HG02870 (cell line): Measurements from ENCODE around the gene CFAP61.
"Not testable (repeated sequence)": the region's sequence is repeated elsewhere in the genome, so short reads cannot be mapped to it uniquely, and the experiment has no call there.

ENCODE experiments used
- ATAC-seq: cut with Tn5 transposase; IDR thresholded peaks from one replicate; pipeline ENCODE4 v1.9.1; 2021; ENCODE audit warnings: mild to moderate bottlenecking, moderate library complexity; ENCODE audit not compliant: unreplicated experiment

The CFAP61 gene

DNA sequence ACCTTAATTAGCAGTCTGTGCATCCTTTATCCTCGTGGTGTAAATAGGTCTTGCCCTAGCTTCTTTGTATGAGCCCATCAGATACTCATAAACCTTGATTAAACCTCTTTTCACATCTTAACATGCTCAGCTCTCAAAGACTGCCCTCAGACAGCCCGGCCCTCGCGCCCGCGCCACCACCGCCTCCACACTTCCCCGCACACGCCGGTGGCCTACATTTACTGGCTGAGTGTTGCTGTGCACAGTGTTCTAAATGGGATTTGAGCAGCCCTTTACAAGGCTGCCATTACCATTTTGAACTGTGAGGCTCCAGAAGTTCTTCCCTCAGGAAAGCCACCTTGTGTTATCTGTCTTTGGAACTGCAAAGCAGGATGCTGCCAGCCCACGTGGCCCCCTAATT, 252.6 kb downstream of the CFAP61 start:
- ATAC-seq, result no peak

DNA sequence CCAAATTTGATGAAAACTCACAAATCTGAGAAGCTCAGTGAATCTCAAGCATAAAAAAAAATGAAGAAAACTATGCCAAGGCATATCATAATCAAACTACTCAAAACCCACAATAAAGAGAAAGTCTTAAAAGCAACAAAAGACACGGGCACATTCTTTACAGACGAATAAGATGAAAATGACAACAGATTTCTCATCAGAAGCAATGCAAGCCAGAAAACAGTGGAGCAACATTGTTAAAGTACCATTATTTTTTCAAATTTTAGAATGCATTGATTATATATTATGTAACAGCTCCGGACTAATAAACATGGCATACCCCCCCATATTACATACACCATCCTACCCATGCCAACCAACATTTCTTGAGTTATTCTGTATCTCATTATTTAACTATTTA, 260.2 kb downstream of the CFAP61 start:
- ATAC-seq, result no peak

DNA sequence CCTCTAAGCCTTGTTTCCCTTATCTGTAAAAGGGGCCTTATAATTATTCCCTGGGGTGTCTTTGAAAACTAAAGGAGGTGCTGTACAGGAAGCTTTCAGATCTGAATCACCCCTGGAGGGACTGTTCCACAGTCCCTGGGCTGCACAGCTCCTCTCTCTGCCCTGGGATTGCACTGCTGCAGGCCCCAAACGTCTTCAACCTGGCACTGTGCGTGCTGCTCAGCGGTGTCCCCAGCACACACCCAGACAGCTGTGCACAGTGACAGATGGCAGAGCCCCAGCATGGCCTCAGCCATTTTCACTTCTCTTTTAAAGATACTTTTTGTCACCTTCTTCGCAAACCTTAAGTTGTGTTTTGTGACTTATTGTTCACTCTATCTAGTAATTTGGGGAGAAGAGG, 264.9 kb downstream of the CFAP61 start:
- ATAC-seq, result peak; percentile 89

DNA sequence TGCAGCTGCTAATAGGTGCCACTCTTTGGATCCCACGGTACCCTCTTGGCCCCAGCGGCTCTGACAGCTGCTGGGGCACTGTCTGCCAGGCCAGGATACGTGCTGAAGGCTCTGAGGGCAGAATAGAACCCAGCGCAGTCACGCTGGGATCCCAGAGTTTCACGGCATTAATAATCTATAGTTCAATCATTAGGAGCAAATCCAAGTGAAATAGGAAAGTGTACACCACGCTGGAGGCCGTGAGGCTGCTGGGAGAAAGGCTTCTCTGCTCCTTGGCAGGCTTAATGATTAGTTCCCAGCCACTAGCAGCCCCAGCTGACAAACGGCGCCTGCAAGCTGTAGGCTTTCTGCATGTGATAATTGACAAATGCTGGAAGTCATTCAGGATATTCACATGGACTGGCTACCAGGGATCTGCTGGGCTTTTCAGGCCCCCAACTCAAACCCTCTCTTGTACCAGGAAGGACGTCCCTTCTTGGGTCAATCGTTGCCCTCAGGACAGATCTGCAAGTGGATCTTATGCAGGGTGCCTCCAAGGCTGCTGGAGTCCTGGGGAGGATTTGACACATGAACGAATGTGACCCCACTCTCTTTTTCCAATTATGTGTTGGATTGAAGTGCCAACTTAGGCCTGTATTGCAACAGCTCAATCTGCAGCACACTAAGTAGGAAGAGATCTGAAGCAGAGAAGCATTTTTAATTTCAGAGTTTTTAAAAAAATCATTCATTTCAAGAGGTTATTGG, 265.5 kb downstream of the CFAP61 start:
- ATAC-seq, result peak; percentile 33

DNA sequence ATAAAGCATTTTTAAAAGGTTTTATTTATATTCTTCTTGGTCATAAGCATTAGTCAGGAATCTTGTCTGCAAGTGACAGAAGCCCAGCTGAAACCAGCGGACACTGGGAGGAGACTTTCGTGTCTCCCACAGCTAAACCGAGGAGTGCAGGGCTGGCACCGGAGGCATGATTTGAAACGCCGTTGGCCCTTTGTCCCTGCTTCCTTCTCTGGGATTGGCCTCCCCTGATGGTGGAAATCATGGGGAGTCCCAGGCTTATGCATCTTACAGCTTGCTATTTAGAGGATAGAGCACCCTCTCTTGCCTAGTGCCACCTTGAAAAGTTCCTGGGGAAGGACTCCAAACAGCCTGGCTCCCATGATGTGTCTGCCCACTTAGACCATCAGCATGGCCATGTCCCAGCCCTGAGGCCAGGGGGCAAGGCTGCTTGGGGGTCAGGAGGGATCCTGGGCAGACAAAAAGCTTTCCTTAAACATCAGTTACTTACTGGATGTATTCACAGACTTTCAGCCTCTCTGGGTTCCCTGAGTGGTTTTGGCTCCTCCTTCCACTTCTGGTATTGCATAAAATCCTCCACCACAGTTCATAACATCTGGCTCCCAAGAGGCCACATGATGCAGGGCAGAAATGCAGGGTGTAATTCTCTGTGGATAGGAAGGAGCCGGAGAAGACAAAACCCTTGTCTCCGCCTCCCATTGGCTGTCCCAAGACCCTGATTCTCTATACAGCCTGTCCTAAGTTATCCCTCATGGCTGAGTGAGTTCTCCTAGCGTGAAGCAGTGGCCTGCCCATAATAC, 266.2 kb downstream of the CFAP61 start:
- no peak for ATAC-seq

DNA sequence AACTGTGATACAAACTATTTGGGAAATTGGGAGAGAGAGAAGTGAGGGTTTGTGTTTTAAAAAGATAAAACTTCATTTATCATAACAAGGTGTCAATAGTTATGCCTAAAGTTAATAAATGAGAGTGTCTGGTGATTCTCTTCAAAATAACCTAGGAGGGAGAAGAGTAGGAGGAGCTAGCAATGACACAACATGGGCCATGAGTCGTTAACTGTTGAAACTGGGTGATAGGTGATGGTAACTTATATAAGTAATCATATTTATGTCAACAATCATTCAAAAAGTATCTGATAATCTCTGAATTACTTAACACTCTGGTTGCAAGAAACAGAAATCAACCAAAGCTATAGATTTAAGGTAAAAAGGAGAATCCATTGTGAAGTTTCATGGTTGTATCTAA, 268.8 kb downstream of the CFAP61 start:
- no peak for ATAC-seq

DNA sequence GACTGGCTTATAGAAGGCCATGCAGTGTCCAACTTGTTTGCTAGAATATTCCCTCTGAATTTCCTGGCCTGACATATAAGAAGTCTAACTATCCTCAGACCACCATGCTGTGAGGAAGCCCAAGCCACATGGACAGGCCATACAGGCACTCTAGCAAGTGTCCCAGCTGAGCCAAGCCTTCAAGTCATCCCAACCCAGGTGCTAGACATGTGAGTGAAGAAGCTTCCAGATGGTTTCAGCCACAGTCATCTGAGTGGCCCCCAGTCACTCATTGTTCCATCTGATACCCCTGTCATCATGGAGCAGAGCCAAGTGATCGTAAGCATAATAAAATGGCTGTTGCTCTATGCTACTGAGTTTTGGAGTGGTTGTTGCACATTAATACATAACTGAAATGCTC, 269.6 kb downstream of the CFAP61 start:
- ATAC-seq, result no peak

DNA sequence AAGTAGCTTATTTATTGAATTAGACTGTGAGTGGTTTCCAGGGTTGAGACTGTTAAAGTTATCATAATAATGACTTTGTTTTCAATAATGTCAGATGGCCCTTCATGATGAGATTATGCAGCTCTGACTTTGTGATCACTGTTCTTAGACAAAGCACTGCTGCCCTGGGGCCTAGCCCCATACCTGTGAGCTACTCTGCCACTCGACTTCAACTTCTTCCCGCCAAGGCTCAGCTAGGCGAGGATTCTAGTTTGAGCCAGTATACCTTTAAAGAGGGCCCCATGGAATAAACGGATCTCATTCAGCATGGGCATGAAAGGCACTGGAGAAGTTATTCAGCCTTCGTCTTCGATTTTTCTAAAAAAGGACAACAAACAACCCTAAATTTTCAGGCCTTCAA, 270.6 kb downstream of the CFAP61 start:
- no peak for ATAC-seq

DNA sequence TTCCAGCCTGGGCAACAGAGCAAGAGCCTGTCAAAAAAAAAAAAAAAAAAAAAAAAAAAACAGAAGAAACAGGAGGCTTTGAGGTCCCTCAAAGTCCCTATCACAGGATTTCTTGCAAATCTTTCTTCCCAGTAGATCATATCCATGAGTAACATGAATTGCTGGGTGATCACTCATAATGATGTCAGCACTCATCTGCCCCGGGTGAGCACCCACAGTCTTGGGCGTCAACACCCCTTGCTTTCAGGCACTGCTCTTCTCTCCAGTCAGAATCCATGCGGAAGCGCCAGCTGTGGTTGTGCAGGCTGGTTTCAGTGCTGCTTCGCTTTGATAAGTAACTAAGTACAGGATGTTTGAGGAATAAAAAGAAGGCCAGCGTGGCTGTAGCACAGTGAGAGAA, 275.4 kb downstream of the CFAP61 start:
- ATAC-seq, result no peak

DNA sequence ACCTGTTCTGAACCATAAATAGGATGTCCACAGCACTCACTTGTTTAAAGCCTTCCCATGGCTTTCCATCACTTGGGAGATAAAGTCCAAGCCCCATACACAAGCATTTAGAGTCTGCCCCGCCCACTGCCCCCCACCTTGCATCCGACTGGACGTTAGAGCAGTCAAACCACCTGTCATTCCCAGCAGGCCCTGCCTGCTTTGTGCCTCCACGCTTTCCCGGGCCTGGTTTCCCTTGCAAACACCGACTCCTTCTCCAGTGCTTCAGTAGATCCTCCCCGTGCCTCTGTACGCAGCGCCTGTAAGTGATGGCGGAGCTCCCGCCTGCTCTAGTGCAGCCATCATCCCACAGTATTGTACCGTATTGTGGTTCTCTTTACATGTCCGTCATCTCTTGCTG, 277.2 kb downstream of the CFAP61 start:
- no peak for ATAC-seq

DNA sequence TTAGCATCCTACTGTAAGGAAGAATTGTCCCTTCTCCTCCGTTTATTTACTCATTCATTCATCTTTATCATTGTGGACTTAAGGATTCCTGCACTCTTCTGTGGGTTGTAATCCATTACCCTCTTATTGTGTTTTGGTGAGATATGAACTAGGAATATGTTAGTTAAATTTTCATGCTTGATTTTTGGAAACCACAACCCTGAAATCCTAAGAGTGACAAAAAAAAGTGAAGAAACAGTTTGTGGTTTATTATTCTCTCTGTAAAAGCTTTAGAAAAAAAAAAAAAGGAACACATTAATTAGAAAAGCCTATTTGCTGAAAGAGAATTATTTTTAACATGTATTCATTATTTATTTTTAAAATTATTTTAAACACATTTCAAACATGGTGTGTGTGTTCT, 278.8 kb downstream of the CFAP61 start:
- no peak for ATAC-seq

DNA sequence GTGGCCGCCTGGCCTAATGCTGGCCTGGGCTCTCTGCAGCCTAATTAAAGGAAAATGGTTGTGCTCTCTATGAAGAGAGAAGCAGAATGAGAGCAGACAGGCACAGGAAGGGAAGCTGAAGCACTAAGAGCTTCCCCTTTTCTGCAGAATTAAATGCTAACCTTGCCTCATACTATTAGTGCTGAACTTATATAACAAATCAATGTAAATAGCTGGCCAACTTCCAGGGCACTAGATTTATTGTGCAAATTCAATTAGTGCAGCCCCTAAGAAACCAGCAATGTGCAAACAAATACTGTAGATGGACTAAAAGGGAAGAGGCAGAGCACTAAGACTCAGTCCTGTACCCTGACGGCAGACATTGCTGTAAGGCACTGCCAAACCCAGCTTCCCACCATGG, 279.5 kb downstream of the CFAP61 start:
- no peak for ATAC-seq

DNA sequence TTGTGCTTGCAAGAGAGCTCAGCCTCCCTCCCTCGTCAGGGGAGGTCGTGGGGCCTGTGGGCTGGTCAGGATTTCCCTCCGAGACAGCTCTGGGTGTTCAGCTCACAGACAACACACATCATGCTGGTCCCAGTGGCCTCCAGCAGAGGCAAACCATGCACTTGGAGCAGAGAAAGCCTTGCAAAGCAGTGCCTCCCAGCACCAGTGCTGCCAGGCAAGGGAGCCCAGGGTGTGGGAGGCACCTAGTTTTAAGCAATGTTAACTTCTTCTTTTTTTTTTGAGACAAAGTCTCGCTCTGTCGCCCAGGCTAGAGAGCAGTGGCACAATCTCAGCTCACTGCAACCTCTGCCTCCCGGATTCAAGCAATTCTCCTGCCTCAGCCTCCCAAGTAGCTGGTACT, 281.5 kb downstream of the CFAP61 start:
- no peak for ATAC-seq

DNA sequence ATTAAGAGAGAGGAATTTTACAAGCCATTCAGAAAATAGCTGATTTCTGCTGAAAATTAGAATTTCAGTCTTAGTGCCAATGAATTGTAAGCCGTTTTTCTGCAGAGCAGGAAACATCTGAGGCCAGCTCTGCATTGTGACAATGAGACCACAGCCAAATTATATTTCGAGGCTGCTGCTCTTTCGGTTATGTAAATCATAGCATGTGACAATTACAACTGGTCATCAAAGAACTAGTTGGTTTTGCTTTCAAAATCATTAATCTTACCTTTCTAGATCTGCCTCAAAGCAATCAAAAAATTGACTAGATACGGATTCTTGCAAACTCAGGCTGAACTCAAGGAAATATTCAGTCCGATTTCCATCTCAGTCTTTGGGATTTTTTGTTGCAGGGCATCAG, 282.2 kb downstream of the CFAP61 start:
- ATAC-seq, result peak; percentile 98

DNA sequence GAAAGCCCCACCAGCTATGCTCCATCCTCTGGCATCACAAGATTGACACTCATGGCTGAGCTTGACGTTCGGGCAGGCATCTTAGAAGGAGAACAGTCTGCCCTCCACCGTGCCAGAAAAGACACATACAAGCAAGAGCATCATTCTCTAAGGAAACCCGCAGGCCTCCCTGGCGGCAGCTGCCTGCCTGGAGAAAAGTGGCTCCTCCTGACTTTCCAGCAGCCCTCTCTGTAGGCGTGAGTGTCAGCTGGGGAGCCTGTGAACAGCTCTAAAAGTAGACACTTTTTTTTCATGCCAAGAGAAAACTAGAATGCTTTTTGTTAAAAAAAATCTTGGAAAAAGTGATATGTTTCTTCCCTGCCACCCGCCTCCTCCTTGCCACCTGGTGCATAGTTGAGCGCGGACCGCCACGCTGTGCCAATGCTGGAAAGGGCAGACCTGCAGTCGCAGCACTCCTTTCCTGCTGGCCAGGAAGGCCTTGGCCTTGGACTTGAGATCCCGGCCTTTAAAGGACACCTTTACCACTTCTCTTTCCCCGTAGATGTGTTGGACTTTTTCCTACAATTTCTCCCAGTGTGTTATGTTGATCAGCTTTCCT, 285.9 kb downstream of the CFAP61 start:
- no peak for ATAC-seq

DNA sequence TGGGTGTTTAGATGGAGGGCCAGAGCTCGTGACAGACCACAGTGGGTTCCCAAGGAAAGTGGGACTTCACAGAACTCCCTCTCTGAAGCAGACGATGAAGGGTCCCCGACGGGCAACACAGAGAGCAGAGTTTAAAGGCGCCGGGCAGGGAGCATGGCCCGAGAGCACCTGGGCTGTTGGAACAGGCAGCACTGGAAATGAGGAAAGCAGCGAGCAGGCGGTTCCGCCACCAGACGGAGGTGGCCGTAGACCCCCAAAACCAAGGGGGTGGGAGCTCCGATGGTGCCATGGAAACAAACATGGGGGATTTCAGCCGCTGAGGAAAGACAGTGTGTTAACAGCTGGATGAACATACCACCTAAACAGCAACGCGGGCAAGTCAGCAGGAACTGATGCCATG, 288.1 kb downstream of the CFAP61 start:
- ATAC-seq, result no peak

DNA sequence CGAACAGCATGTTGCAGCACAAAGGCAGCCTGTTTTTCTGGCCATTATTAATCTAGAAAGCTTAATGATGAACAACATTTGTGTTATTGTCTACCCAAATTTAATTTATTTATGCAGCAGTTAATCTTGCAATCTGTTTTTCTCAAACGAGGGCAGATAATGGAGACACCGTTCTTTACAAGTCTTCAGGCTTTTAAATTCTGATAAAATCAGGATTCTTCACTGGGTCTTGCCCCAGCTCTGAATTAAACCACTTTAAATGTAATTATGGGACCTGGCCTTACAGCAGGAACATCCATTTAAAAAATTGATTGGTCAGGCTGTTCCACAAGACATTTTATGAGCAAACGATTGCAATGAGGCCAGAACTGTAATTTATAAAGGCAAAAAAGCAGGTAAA, 289.0 kb downstream of the CFAP61 start:
- no peak for ATAC-seq

DNA sequence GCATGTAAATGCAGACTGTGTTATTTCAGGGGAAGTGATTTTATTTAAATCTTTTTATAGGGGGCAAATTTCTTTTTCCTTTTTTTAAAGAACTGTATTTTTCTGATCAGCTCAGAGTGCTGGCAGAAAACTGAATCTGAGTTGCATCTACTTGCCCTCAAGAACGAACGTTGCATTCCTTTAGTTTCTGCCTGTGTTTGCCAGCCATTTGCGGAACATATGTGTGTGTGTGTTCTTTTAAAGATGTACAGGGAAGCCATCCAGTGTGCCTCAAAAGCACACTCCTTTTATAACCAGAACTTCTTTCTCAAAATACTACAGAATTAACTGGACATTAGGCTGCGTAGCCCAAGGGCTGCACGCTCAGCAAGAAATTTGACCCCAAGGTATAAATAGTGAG, 289.7 kb downstream of the CFAP61 start:
- no peak for ATAC-seq

DNA sequence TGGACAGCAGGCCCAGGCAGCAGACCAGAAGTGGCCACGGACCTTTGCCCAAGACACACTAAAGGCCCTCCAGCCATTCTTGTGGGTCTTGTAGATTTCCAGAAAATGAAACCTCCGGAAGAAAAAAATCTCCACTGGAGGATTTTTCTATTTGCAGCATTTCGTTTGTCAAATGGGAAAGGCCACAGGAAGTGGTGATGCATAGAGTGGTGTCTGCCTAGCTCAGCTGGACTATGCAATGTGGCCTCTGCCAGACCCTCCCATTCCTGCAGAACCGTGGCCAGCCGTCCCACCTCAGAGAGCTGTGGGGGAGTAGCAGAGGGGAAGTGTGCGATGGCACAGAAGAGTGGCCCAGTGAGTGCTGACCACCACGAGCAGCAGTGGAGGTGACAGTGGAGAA, 291.6 kb downstream of the CFAP61 start:
- ATAC-seq, result no peak

DNA sequence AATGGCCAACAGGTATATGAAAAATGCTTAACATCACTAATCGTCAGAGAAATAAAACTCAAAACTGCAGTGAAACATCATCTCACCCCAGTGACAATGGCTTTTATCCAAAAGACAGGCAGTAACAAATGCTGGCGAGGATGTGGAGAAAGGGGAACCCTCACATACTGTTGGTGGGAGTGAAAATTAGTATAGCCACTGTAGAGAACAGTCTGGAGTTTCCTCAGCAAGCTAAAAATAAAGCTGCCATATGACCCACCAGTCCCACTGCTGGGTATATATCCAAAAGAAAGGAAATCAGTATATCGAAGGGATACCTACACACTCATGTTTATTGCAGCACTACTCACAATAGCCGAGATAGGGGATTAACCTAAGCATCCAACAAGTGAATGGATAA, 292.1 kb downstream of the CFAP61 start:
- no peak for ATAC-seq

DNA sequence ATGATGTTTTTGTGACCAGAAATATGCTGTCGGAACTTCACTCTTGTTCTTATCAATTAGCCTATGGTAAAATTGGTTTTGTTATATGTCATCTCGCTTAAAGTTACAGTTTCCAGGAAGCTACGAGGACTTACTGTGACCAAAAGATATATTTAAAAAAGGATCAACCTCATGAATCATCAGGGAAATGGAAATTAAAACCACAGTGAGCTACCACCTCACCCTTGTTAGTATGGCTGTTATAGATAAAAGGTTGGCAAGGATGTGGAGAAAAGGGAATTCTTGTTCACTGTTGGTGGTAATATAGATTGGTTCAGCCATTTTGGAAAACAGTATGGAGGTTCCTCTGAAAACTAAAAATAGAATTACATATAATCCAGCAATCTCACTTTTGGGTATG, 301.2 kb downstream of the CFAP61 start:
- ATAC-seq, result no peak

DNA sequence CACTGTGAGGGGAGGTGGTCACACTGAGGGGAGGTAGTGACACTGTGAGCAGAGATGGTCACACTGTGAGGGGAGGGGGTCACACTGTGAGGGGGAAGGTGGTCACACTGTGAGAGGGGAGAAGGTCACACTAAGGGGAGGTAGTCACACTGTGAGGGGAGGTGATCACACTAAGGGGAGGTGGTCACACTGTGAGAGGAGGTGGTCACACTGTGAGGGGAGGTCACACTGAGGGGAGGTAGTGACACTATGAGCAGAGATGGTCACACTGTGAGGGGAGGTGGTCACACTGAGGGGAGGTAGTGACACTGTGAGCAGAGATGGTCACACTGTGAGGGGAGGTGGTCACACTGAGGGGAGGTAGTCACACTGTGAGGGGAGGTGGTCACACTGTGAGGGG, 303.2 kb downstream of the CFAP61 start:
- not testable (repeated sequence) for ATAC-seq
